Testis (tissue), 2 donors: Measurements from ENCODE around the gene STX1A.
A peak's percentile ranks its signal among the peaks of the same experiment; 100 is the strongest.

ENCODE experiments used
- POLR2A ChIP-seq: fragments of 450-650 bp; IDR thresholded peaks from one replicate; pipeline ENCODE4 v1.6.1; 2017; ENCODE audit warnings: antibody characterized with exemption, mild to moderate bottlenecking, moderate library complexity
- TF ChIP-seq, protein P1 (sequence below), 3 experiments: fragments of 450-650 bp in 2 of 3; fragments of 200-600 bp in 1 of 3; sonication (generic) in 1 of 3; IDR thresholded peaks; one replicate each; pipeline ENCODE4 v1.5.1; 2016 to 2019; ENCODE audit warnings: antibody characterized with exemption in 3 of 3, mild to moderate bottlenecking in 2 of 3, moderate library complexity in 1 of 3

DNA sequence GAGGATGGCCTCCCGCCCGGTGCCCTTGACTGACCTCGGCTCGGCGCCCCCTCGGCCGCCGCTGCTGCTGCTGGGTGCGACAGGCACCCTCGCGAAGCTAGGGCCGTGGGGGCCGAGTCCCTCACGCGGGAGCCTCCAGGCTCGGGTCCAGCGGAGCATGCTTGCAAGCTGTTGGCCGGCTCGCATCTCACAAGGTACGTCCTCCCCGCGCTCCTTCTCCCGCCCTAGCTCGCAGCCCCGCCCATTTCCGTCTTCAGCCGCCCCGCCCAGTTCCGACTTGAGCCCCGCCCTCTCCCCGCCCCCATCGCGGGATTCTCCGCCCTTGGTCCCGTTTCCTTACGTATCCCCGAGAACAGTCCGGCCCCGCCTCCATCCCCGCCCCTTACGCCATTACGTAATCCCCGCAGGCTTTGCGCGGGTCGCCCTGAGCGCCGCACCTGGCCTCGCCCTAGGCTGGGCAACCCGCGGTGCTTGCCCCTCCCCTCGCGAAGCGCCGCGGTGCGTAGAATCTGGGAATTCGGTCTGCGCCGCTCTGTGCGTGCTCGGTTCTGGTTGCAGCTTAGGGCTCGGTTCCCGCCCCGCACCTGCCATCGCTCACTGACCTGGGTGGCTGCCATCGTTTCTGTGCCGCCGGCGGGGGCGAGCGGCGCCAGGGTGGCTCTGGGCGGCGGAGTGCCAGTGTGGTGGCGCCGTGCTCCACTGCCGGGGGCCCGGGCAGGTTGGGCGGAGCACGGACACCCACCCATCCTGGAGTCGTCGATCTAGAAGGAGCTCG is 19.3 kb upstream of the STX1A start, which contains the start of gene ABHD11:
- TF ChIP-seq POLR2A: peak; percentile 73
- TF ChIP-seq, protein P1, sequence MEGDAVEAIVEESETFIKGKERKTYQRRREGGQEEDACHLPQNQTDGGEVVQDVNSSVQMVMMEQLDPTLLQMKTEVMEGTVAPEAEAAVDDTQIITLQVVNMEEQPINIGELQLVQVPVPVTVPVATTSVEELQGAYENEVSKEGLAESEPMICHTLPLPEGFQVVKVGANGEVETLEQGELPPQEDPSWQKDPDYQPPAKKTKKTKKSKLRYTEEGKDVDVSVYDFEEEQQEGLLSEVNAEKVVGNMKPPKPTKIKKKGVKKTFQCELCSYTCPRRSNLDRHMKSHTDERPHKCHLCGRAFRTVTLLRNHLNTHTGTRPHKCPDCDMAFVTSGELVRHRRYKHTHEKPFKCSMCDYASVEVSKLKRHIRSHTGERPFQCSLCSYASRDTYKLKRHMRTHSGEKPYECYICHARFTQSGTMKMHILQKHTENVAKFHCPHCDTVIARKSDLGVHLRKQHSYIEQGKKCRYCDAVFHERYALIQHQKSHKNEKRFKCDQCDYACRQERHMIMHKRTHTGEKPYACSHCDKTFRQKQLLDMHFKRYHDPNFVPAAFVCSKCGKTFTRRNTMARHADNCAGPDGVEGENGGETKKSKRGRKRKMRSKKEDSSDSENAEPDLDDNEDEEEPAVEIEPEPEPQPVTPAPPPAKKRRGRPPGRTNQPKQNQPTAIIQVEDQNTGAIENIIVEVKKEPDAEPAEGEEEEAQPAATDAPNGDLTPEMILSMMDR (IDR thresholded peaks at IDR 0.05): no peak
